NCI-H345 treated with DMSO at 0.1 percent for 48 hours (cell line): ENCODE data around the gene SCYL3.
A peak's percentile ranks its signal among the peaks of the same experiment; 100 is the strongest.
"Not testable (repeated sequence)": the region's sequence is repeated elsewhere in the genome, so short reads cannot be mapped to it uniquely, and the experiment has no call there.

Experiments
- DNase-seq: peaks from one replicate; lab custom pipeline; 2025; ENCODE audit not compliant: unreplicated experiment; lab: John Stamatoyannopoulos, UW

Gene SCYL3

GRCh38 chr1:169829671-169830070, 64.0 kb downstream of the SCYL3 start:
- no peak for DNase-seq

GRCh38 chr1:169824153-169824552, 69.5 kb downstream of the SCYL3 start:
- DNase-seq, result no peak

GRCh38 chr1:169821500-169821899, 72.2 kb downstream of the SCYL3 start:
- no peak for DNase-seq

GRCh38 chr1:169816617-169817016, 77.1 kb downstream of the SCYL3 start:
- DNase-seq, result no peak

- DNase-seq, result no peak
Observed at GRCh38 chr1:169814265-169814664, 79.4 kb downstream of the SCYL3 start.

- DNase-seq, result no peak
Observed at GRCh38 chr1:169812131-169812530, 81.6 kb downstream of the SCYL3 start.

GRCh38 chr1:169811418-169812035, 82.2 kb downstream of the SCYL3 start:
- not testable (repeated sequence) for DNase-seq

- peak; percentile 16 for DNase-seq
Observed at GRCh38 chr1:169809370-169810095, 84.2 kb downstream of the SCYL3 start.

GRCh38 chr1:169804941-169805340, 88.8 kb downstream of the SCYL3 start:
- no peak for DNase-seq

GRCh38 chr1:169802888-169803287, 90.8 kb downstream of the SCYL3 start:
- DNase-seq, result no peak
